ENCODE results near the gene ZCCHC14.

DNA sequence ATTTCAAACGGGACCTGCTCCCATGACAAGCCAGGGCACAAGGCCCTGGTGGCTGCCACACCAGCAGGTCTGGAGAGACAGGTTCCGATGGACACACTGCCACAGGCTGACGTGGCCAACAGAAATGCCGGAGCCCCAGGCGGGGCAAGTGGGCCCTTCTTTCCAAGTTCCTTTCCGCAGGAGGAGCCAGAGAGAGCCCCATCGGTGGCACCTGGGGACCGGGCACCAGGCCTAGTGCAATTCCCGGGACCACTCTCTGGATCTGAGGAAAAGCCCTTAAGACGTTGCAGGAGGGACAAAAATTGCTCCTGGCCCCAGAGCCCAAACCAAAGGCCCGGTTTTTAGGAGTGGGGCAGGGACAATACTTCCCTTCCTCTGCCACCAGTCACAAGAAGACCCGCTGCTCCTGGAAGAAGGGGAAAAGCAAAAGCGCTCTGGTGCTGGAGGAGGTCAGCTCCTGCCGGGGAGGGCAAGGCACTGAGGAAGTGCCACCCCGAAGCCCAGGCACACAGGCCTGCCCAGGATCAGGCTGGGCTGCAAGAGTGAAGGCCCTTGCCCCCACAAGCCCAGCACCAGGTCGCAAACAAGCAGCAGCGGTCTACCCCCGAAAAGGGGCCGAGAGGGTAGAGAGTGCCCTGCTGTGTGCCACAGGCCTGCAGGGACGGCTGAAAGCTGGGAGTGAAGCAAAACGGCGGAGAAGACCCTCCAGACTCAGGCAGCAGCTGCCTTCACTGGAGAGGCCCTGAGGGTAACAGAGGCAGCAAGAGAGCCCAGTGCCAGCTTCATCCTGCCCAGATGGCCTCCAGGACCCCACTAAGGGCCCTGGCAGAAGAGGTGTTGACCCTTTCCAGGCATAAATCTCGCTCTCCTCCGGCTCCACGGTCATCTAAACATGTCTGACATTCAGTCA, 71.6 kb downstream of the ZCCHC14 start:
- TF ChIP-seq, protein P1, sequence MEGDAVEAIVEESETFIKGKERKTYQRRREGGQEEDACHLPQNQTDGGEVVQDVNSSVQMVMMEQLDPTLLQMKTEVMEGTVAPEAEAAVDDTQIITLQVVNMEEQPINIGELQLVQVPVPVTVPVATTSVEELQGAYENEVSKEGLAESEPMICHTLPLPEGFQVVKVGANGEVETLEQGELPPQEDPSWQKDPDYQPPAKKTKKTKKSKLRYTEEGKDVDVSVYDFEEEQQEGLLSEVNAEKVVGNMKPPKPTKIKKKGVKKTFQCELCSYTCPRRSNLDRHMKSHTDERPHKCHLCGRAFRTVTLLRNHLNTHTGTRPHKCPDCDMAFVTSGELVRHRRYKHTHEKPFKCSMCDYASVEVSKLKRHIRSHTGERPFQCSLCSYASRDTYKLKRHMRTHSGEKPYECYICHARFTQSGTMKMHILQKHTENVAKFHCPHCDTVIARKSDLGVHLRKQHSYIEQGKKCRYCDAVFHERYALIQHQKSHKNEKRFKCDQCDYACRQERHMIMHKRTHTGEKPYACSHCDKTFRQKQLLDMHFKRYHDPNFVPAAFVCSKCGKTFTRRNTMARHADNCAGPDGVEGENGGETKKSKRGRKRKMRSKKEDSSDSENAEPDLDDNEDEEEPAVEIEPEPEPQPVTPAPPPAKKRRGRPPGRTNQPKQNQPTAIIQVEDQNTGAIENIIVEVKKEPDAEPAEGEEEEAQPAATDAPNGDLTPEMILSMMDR (IDR thresholded peaks at IDR 0.05) = no peak
- TF ChIP-seq POLR2A (IDR thresholded peaks at IDR 0.05) = no peak
